A673 (cell line): ENCODE results near the gene CYCS. TPM values are rescaled to one million over a fixed set of nuclear protein-coding genes. Genes with fewer than 3 reads are reported as not detected.

Source experiments
- BruUV-seq: library from RNA; stranded (reverse); fragments of 400-500 nt; replicated peaks from 2 replicates; lab custom pipeline; 2021; lab: Mats Ljungman, UMichigan
- CTCF ChIA-PET: fragments of 300-600 bp; sonication (Branson Sonifier 250); formaldehyde crosslinking; loops from one replicate; lab custom pipeline; 2022; ENCODE audit warnings: antibody characterized with exemption; lab: Charles Lee
- POLR2A ChIA-PET: fragments of 300-600 bp; sonication (Branson Sonifier 250); formaldehyde crosslinking; loops from one replicate; lab custom pipeline; 2022; ENCODE audit warnings: antibody characterized with exemption; ENCODE audit not compliant: low non-redundant PET; lab: Charles Lee
- DNase-seq: peaks from one replicate; pipeline ENCODE4 v3.0.0-alpha.2; 2015; ENCODE audit warnings: low spot score
- H3K27ac ChIP-seq: fragments of 200-600 bp; sonication (generic); 2 replicates; pipeline ENCODE4 v1.5.1; 2016; ENCODE audit warnings: mixed run types, low read depth, mild to moderate bottlenecking, mixed read lengths, antibody characterized with exemption, low read length; ENCODE audit not compliant: poor library complexity, severe bottlenecking
- H3K27me3 ChIP-seq: fragments of 200-600 bp; sonication (generic); replicated peaks from 2 replicates; pipeline ENCODE4 v1.6.1; 2017; ENCODE audit warnings: mixed run types, low read depth, mild to moderate bottlenecking, mixed read lengths, antibody characterized with exemption, low read length; ENCODE audit not compliant: insufficient read depth, poor library complexity
- H3K36me3 ChIP-seq: fragments of 200-600 bp; sonication (generic); 2 replicates; pipeline ENCODE4 v1.6.1; 2016; ENCODE audit warnings: mixed run types, mild to moderate bottlenecking, mixed read lengths, antibody characterized with exemption, low read length; ENCODE audit not compliant: insufficient read depth, poor library complexity, severe bottlenecking
- H3K4me1 ChIP-seq: fragments of 200-600 bp; sonication (generic); 2 replicates; pipeline ENCODE4 v1.6.1; 2017; ENCODE audit warnings: mixed run types, mild to moderate bottlenecking, mixed read lengths, antibody characterized with exemption, low read length; ENCODE audit not compliant: insufficient read depth, poor library complexity, severe bottlenecking
- H3K4me3 ChIP-seq: fragments of 200-600 bp; sonication (generic); 2 replicates; pipeline ENCODE4 v1.5.1; 2016; ENCODE audit warnings: low read depth, mixed run types, mild to moderate bottlenecking, mixed read lengths, low read length; ENCODE audit not compliant: poor library complexity, severe bottlenecking
- H3K9me3 ChIP-seq: fragments of 200-600 bp; sonication (generic); 2 replicates; pipeline ENCODE4 v1.6.1; 2016; ENCODE audit warnings: mixed run types, low read depth, mild to moderate bottlenecking, mixed read lengths, antibody characterized with exemption, low read length; ENCODE audit not compliant: poor library complexity, severe bottlenecking
- EZH2 ChIP-seq: fragments of 200-600 bp; sonication (generic); IDR thresholded peaks from 2 replicates; pipeline ENCODE4 v1.6.1; 2017; ENCODE audit warnings: borderline replicate concordance, low read depth, mild to moderate bottlenecking, mixed read lengths, antibody characterized with exemption, low read length; ENCODE audit not compliant: poor library complexity, severe bottlenecking
- intact Hi-C: fragments of 100-400 bp; cut with micrococcal nuclease; formaldehyde crosslinking; loops from one replicate; pipeline ENCODE4 v1.10.0; 2022; ENCODE audit not compliant: unreplicated experiment
- total RNA-seq: library from RNA; stranded (reverse); gene quantifications from 2 replicates; pipeline ENCODE4 v1.2.3, GENCODE V29; 2021
- TF ChIP-seq, protein P1 (sequence below): fragments of 300-800, 200-600 bp; sonication (generic); conservative IDR thresholded peaks from 2 replicates; pipeline ENCODE4 v1.5.1; 2017; ENCODE audit warnings: low read depth, mild to moderate bottlenecking, antibody characterized with exemption, low read length, moderate library complexity, mixed read lengths

The CYCS gene
- total RNA-seq, 1 experiment from 2014 or later, result 350 TPM

- Histone ChIP-seq H3K27ac (no peak overlapping the region), H3K27me3 (no peaks in the 10 kb centered on the region), H3K4me3 (no peak overlapping the region), H3K4me1 (no peaks in the 10 kb centered on the region), H3K36me3 (no peaks in the 10 kb centered on the region), H3K9me3 (no peaks in the 10 kb centered on the region)
- TF ChIP-seq, protein P1, sequence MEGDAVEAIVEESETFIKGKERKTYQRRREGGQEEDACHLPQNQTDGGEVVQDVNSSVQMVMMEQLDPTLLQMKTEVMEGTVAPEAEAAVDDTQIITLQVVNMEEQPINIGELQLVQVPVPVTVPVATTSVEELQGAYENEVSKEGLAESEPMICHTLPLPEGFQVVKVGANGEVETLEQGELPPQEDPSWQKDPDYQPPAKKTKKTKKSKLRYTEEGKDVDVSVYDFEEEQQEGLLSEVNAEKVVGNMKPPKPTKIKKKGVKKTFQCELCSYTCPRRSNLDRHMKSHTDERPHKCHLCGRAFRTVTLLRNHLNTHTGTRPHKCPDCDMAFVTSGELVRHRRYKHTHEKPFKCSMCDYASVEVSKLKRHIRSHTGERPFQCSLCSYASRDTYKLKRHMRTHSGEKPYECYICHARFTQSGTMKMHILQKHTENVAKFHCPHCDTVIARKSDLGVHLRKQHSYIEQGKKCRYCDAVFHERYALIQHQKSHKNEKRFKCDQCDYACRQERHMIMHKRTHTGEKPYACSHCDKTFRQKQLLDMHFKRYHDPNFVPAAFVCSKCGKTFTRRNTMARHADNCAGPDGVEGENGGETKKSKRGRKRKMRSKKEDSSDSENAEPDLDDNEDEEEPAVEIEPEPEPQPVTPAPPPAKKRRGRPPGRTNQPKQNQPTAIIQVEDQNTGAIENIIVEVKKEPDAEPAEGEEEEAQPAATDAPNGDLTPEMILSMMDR, result no peak
- TF ChIP-seq EZH2, result no peak
- POLR2A ChIA-PET, result interaction anchor here (0.7 kb wide), 1 partner anchor 672 kb away, joined by 4 read pairs; no protein-coding TSS in a partner anchor
- no peak for DNase-seq
- CTCF ChIA-PET, result interaction anchor here (1.3 kb wide), 1 partner anchor 9 kb away, joined by 4 read pairs; no protein-coding TSS in a partner anchor
- intact Hi-C loops, result no loop called here
- BruUV-seq, result no TSS peak
Measured at GRCh38 chr7:25171071-25171470, 46.0 kb upstream of the CYCS start.

- Histone ChIP-seq H3K36me3 (no peaks in the 10 kb centered on the region), H3K4me1 (no peaks in the 10 kb centered on the region), H3K27me3 (no peaks in the 10 kb centered on the region), H3K27ac (no peak overlapping the region), H3K9me3 (no peaks in the 10 kb centered on the region), H3K4me3 (no peak overlapping the region)
- ChIA-PET CTCF (no interaction called here), POLR2A (no interaction called here)
- TF ChIP-seq EZH2, result no peak
- TF ChIP-seq, protein P1, result no peak
- DNase-seq, result no peak
- no TSS peak for BruUV-seq
- intact Hi-C loops, result no loop called here
Measured at GRCh38 chr7:25169683-25170082, 44.6 kb upstream of the CYCS start.

GRCh38 chr7:25168145-25168544 lies 43.1 kb upstream of the CYCS start:
- no peaks in the 10 kb centered on the region for H3K36me3 ChIP-seq
- no peaks in the 10 kb centered on the region for H3K4me1 ChIP-seq
- no peak for TF ChIP-seq EZH2
- TF ChIP-seq, protein P1, result no peak
- ChIA-PET CTCF (no interaction called here), POLR2A (no interaction called here)
- H3K4me3 ChIP-seq, result no peak overlapping the region
- no peaks in the 10 kb centered on the region for H3K9me3 ChIP-seq
- DNase-seq, result no peak
- intact Hi-C loops, result no loop called here
- no peak overlapping the region for H3K27ac ChIP-seq
- no peaks in the 10 kb centered on the region for H3K27me3 ChIP-seq
- BruUV-seq, result no TSS peak
